Ramos (cell line): ENCODE measurements around the gene ALG9.

Experiments used
- in situ Hi-C: fragments of 300-500 bp; cut with MboI; formaldehyde crosslinking; loops from one replicate; pipeline ENCODE4 v1.14.3; 2022; ENCODE audit warnings: low sequenced_read_pairs; ENCODE audit not compliant: unreplicated experiment

ALG9 gene

GRCh38 chr11:111837366-111837891, 34.0 kb downstream of the ALG9 start:
- in situ Hi-C loops, result no loop called here

GRCh38 chr11:111836721-111837120, 34.7 kb downstream of the ALG9 start:
- in situ Hi-C loops, result no loop called here

- in situ Hi-C loops, result no loop called here
Observed at GRCh38 chr11:111836162-111836561, 35.2 kb downstream of the ALG9 start.

GRCh38 chr11:111835665-111836064, 35.7 kb downstream of the ALG9 start:
- in situ Hi-C loops, result no loop called here

- in situ Hi-C loops, result no loop called here
Observed at GRCh38 chr11:111834432-111835163, 36.8 kb downstream of the ALG9 start.

- in situ Hi-C loops, result no loop called here
Observed at GRCh38 chr11:111833524-111833923, 37.9 kb downstream of the ALG9 start.

GRCh38 chr11:111829185-111829968, 42.0 kb downstream of the ALG9 start:
- in situ Hi-C loops, result no loop called here

GRCh38 chr11:111826322-111826950, 44.9 kb downstream of the ALG9 start:
- in situ Hi-C loops, result no loop called here

- in situ Hi-C loops, result no loop called here
Observed at GRCh38 chr11:111823629-111824028, 47.8 kb downstream of the ALG9 start.

GRCh38 chr11:111823131-111823530, 48.2 kb downstream of the ALG9 start:
- in situ Hi-C loops, result no loop called here

- in situ Hi-C loops, result no loop called here
Observed at GRCh38 chr11:111819829-111820237, 51.5 kb downstream of the ALG9 start.

GRCh38 chr11:111819161-111819828, 52.1 kb downstream of the ALG9 start:
- in situ Hi-C loops, result no loop called here

- in situ Hi-C loops, result no loop called here
Observed at GRCh38 chr11:111815489-111815888, 55.9 kb downstream of the ALG9 start.

GRCh38 chr11:111814557-111815320, 56.6 kb downstream of the ALG9 start:
- in situ Hi-C loops, result no loop called here

- in situ Hi-C loops, result no loop called here
Observed at GRCh38 chr11:111814106-111814505, 57.3 kb downstream of the ALG9 start.

GRCh38 chr11:111812211-111812610, 59.2 kb downstream of the ALG9 start:
- in situ Hi-C loops, result no loop called here

GRCh38 chr11:111811445-111811844, 59.9 kb downstream of the ALG9 start:
- in situ Hi-C loops, result no loop called here

GRCh38 chr11:111808834-111809233, 62.5 kb downstream of the ALG9 start:
- in situ Hi-C loops, result no loop called here

- in situ Hi-C loops, result no loop called here
Observed at GRCh38 chr11:111808063-111808588, 63.3 kb downstream of the ALG9 start.
